Neural progenitor cell (in vitro differentiated cells): ENCODE results near the gene CARMIL1.

Experiments
- EZH2phosphoT487 ChIP-seq: fragments of 200-600 bp; sonication (generic); IDR thresholded peaks from 2 replicates; pipeline ENCODE4 v1.6.1; 2017; ENCODE audit warnings: antibody characterized with exemption
- TF ChIP-seq, protein P1 (sequence below): fragments of 200-600 bp; sonication (generic); IDR thresholded peaks from 2 replicates; pipeline ENCODE4 v1.5.1; 2017; ENCODE audit warnings: antibody characterized with exemption, mild to moderate bottlenecking

DNA sequence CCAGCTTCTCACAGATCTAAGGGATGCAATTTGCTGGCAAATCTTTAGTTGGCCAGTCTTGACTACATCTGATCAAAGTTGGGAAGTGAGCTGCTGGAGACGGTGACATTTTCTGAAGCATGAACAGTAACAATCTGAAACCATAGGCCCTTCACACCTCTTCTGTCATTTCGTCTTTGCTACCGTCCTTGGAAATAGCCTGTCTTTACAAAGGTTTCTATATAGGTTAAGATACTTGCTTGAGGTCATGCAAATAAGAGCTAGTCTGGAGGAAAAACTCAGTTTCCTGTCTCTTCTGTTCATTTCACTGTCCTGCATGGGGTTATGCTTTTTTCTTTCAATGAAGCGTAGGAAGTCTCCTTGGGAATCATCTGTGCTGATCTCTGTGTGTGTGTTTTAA, 55.6 kb downstream of the CARMIL1 start:
- TF ChIP-seq EZH2phosphoT487, result no peak
- TF ChIP-seq, protein P1, sequence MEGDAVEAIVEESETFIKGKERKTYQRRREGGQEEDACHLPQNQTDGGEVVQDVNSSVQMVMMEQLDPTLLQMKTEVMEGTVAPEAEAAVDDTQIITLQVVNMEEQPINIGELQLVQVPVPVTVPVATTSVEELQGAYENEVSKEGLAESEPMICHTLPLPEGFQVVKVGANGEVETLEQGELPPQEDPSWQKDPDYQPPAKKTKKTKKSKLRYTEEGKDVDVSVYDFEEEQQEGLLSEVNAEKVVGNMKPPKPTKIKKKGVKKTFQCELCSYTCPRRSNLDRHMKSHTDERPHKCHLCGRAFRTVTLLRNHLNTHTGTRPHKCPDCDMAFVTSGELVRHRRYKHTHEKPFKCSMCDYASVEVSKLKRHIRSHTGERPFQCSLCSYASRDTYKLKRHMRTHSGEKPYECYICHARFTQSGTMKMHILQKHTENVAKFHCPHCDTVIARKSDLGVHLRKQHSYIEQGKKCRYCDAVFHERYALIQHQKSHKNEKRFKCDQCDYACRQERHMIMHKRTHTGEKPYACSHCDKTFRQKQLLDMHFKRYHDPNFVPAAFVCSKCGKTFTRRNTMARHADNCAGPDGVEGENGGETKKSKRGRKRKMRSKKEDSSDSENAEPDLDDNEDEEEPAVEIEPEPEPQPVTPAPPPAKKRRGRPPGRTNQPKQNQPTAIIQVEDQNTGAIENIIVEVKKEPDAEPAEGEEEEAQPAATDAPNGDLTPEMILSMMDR, result no peak
